Measurements from ENCODE around the gene CHST15.

DNA sequence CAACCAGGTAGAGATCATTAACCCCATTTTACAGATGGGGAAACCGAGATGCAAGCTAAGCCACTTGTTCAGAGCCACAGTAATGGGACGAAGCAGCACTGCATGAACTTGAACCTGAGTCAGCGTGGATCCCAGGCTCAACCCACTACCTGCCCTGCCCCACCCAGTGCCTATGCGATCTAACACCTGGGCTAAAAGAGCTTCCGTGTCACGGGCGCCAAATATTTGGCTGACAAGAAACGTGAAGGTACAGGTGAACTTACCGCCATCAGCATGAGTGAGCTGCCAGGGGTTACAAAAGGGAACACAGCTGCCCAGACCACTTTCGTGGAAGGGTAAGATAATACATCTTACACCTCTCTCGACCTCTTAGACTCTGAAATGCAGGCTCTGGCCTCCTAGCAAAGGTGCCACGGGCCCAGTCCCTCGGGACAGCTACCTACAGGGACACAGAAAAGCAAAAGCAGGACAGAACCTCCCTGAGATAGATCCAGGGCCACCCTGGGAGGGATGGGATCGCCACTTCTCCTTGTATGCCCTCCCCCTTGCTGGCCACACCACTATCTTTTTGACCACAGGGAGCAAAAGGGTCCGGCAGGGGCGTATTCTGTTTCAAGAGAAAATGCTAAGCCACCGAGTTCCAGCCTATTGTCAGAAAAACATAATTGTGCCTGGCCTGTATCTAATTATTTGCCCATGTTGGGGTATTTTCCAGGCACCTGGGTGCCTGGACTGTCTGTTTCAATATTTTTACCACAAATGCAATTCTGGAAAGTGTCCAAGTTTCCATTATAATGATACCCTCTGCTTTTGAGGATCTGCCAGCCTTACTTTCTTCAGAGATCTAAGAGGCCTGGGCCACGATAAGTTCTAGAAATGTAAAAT lies 6.4 kb downstream of the CHST15 start:
- TF ChIP-seq, protein P1, sequence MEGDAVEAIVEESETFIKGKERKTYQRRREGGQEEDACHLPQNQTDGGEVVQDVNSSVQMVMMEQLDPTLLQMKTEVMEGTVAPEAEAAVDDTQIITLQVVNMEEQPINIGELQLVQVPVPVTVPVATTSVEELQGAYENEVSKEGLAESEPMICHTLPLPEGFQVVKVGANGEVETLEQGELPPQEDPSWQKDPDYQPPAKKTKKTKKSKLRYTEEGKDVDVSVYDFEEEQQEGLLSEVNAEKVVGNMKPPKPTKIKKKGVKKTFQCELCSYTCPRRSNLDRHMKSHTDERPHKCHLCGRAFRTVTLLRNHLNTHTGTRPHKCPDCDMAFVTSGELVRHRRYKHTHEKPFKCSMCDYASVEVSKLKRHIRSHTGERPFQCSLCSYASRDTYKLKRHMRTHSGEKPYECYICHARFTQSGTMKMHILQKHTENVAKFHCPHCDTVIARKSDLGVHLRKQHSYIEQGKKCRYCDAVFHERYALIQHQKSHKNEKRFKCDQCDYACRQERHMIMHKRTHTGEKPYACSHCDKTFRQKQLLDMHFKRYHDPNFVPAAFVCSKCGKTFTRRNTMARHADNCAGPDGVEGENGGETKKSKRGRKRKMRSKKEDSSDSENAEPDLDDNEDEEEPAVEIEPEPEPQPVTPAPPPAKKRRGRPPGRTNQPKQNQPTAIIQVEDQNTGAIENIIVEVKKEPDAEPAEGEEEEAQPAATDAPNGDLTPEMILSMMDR (conservative IDR thresholded peaks at IDR 0.05) = no peak
- TF ChIP-seq ZFX (IDR thresholded peaks at IDR 0.05) = no peak
